Caco-2 (cell line): ENCODE data around the gene RCSD1. TPM values are rescaled to one million over a fixed set of nuclear protein-coding genes. Genes with fewer than 3 reads are reported as not detected.

Experiments used
- Bru-seq: library from RNA; stranded (reverse); fragments of 400-500 nt; gene quantifications from one replicate; lab custom pipeline; 2021; lab: Mats Ljungman, UMichigan
- BruChase-seq, 2 experiments: library from RNA; stranded (reverse); fragments of 400-500 nt; gene quantifications; one replicate each; lab custom pipeline; 2021; lab: Mats Ljungman, UMichigan
- BruUV-seq: library from RNA; stranded (reverse); fragments of 400-500 nt; replicated peaks from 2 replicates; lab custom pipeline; 2021; lab: Mats Ljungman, UMichigan
- CTCF ChIA-PET: fragments of 300-600 bp; sonication (Branson Sonifier 250); formaldehyde crosslinking; loops from one replicate; lab custom pipeline; 2022; ENCODE audit warnings: antibody characterized with exemption; lab: Charles Lee
- POLR2A ChIA-PET: fragments of 300-600 bp; sonication (Branson Sonifier 250); formaldehyde crosslinking; loops from one replicate; lab custom pipeline; 2022; ENCODE audit warnings: antibody characterized with exemption; lab: Charles Lee
- DNase-seq, 2 experiments: peaks; one replicate each; pipeline versions ENCODE4 v3.0.0 to v3.0.0-alpha.2; 2020 to 2022
- H3K27me3 ChIP-seq: replicated peaks from 2 replicates; pipeline ENCODE4 v1.6.0; 2011; ENCODE audit warnings: low read length; ENCODE audit not compliant: control insufficient read depth, insufficient read depth
- H3K36me3 ChIP-seq: 2 replicates; pipeline ENCODE4 v1.5.1; 2011; ENCODE audit warnings: low read length; ENCODE audit not compliant: control insufficient read depth, insufficient read depth
- H3K4me1 ChIP-seq: fragments of 250-450 bp; sonication (Bioruptor Pico); 2 replicates; pipeline ENCODE4 v1.5.1; 2020; ENCODE audit warnings: mild to moderate bottlenecking
- H3K4me3 ChIP-seq: 2 replicates; pipeline ENCODE4 v1.5.1; 2011; ENCODE audit warnings: low read depth, mild to moderate bottlenecking, control low read depth, low read length
- H3K9me3 ChIP-seq: fragments of 250-450 bp; sonication (Bioruptor Pico); 2 replicates; pipeline ENCODE4 v1.5.1; 2020; ENCODE audit warnings: mild to moderate bottlenecking, moderate library complexity
- H3K27ac Mint-ChIP-seq: one replicate; pipeline ENCODE4 v1.8.0; 2022; ENCODE audit warnings: mixed read lengths; ENCODE audit not compliant: unreplicated experiment
- H3K27me3 Mint-ChIP-seq: one replicate; pipeline ENCODE4 v1.8.0; 2022; ENCODE audit warnings: mixed read lengths; ENCODE audit not compliant: insufficient read depth, unreplicated experiment
- H3K36me3 Mint-ChIP-seq: one replicate; pipeline ENCODE4 v1.8.0; 2022; ENCODE audit warnings: mild to moderate bottlenecking, mixed read lengths; ENCODE audit not compliant: insufficient read depth, unreplicated experiment
- H3K4me1 Mint-ChIP-seq: one replicate; pipeline ENCODE4 v1.8.0; 2022; ENCODE audit warnings: low read depth, mixed read lengths; ENCODE audit not compliant: unreplicated experiment
- H3K4me3 Mint-ChIP-seq: one replicate; pipeline ENCODE4 v1.8.0; 2022; ENCODE audit warnings: mild to moderate bottlenecking, moderate library complexity, mixed read lengths; ENCODE audit not compliant: unreplicated experiment
- H3K9me3 Mint-ChIP-seq: one replicate; pipeline ENCODE4 v1.8.0; 2022; ENCODE audit warnings: mixed read lengths; ENCODE audit not compliant: unreplicated experiment
- CTCF ChIP-seq, 2 experiments: fragments of 200-600 bp in 1 of 2; IDR thresholded peaks; 1 replicate in 1 of 2; 2 replicates in 1 of 2; pipeline versions ENCODE4 v1.5.1 to v1.8.0; 2011 to 2022; ENCODE audit warnings: antibody characterized with exemption in 1 of 2, control low read depth in 1 of 2, inconsistent platforms in 1 of 2, low read depth in 1 of 2, low read length in 1 of 2, mild to moderate bottlenecking in 1 of 2, moderate library complexity in 1 of 2; ENCODE audit not compliant: insufficient read depth in 1 of 2, severe bottlenecking in 1 of 2, unreplicated experiment in 1 of 2
- intact Hi-C: fragments of 100-400 bp; cut with micrococcal nuclease; formaldehyde crosslinking; loops from one replicate; pipeline ENCODE4 v1.10.0; 2022; ENCODE audit not compliant: unreplicated experiment
- long read RNA-seq: library from polyadenylated mRNA; stranded (forward); transcript quantifications from one replicate; pipeline ENCODE4 v2.0.0, GENCODE V29; 2022
- total RNA-seq: library from RNA; stranded (reverse); gene quantifications from 2 replicates; pipeline ENCODE4 v1.2.3, GENCODE V29; 2022

The RCSD1 gene, protein sequence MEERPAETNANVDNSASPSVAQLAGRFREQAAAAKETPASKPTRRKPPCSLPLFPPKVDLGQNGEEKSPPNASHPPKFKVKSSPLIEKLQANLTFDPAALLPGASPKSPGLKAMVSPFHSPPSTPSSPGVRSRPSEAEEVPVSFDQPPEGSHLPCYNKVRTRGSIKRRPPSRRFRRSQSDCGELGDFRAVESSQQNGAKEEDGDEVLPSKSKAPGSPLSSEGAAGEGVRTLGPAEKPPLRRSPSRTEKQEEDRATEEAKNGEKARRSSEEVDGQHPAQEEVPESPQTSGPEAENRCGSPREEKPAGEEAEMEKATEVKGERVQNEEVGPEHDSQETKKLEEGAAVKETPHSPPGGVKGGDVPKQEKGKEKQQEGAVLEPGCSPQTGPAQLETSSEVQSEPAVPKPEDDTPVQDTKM
- not detected in 2 replicates for total RNA-seq
- percentile 7 among the genes with signal in this experiment for Bru-seq, nascent RNA
- not detected for BruChase-seq, experiment 1, labeled RNA remaining after a 2-hour chase
- BruChase-seq, experiment 2, labeled RNA remaining after a 6-hour chase = percentile 2 among the genes with signal in this experiment
- long read RNA-seq = 0 reads

- H3K36me3 Mint-ChIP-seq = no peaks in the 10 kb centered on the region
- peak within 1 kb of the TSS; percentile 29 for H3K4me3 ChIP-seq
- no peaks in the 10 kb centered on the region for H3K36me3 ChIP-seq
- no peaks in the 10 kb centered on the region for H3K4me1 Mint-ChIP-seq
- no peaks in the 10 kb centered on the region for H3K9me3 Mint-ChIP-seq
- intact Hi-C loops = no loop called here
- ChIA-PET POLR2A (no interaction called here), CTCF (no interaction called here)
- no peak within 1 kb of the TSS for H3K27ac Mint-ChIP-seq
- TF ChIP-seq CTCF (IDR thresholded peaks at IDR 0.05; ENCODE audit: insufficient read depth in 1 of 2, low read depth in 1 of 2, low read length in 1 of 2, severe bottlenecking in 1 of 2, unreplicated experiment in 1 of 2) = no peak
- DNase-seq = peak in 1 of 2 experiments; percentile 15
- H3K9me3 ChIP-seq = no peaks in the 10 kb centered on the region; the same call in 1 of the 2 replicates
- peaks cover 16% of the 10 kb centered on the region for H3K27me3 Mint-ChIP-seq
- peak within 1 kb of the TSS; percentile 66 for H3K4me3 Mint-ChIP-seq
- H3K27me3 ChIP-seq = no peaks in the 10 kb centered on the region; the same call in 1 of the 2 replicates
- H3K4me1 ChIP-seq = peaks cover 3% of the 10 kb centered on the region; the same call in 1 of the 2 replicates
- BruUV-seq = no TSS peak
Observed at GRCh38 chr1:167629681-167630567, at the start of gene RCSD1. Gene RCSD1 (plus strand): TSS chr1:167630232. CDS start chr1:167630424, 192 bp downstream.

- BruUV-seq = no TSS peak
Observed at GRCh38 chr1:167582064-167582463, 48.0 kb upstream of the RCSD1 start.

More at GRCh38 chr1:167582064-167582463, 48.0 kb upstream of the RCSD1 start:
- no peaks in the 10 kb centered on the region for H3K36me3 Mint-ChIP-seq
- H3K4me1 ChIP-seq = no peaks in the 10 kb centered on the region
- ChIA-PET CTCF (no interaction called here), POLR2A (no interaction called here)
- H3K36me3 ChIP-seq = no peaks in the 10 kb centered on the region
- DNase-seq = no peak
- H3K9me3 ChIP-seq = no peaks in the 10 kb centered on the region
- H3K27ac Mint-ChIP-seq = no peak overlapping the region
- no peak overlapping the region for H3K4me3 Mint-ChIP-seq
- H3K4me1 Mint-ChIP-seq = no peaks in the 10 kb centered on the region
- intact Hi-C loops = no loop called here
- no peaks in the 10 kb centered on the region for H3K27me3 ChIP-seq
- no peak overlapping the region for H3K4me3 ChIP-seq
- TF ChIP-seq CTCF (IDR thresholded peaks at IDR 0.05; ENCODE audit: insufficient read depth in 1 of 2, low read depth in 1 of 2, low read length in 1 of 2, severe bottlenecking in 1 of 2, unreplicated experiment in 1 of 2) = no peak
- H3K9me3 Mint-ChIP-seq = no peaks in the 10 kb centered on the region
- H3K27me3 Mint-ChIP-seq = peaks cover 3% of the 10 kb centered on the region
